ENCODE data around the gene GRM3.

DNA sequence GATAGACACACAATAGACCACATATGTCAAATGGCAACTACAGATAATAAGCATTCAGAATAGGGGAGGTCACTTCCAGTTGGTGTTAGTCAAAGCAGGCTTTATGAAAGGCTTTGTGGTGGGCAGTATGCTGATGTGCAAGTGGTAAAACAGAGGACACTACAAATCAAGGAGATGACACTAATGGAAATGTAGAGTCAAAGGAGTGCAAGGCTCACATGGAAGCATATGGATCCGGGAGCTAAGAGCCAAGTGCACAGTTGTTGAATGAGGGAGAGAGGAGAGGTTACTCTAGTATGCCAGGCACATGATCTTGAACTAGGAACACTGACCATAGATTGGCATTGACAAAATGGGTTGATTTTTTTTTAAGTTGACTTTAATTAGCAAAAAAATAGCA lies 62.7 kb downstream of the GRM3 start:
- TF ChIP-seq, protein P1, sequence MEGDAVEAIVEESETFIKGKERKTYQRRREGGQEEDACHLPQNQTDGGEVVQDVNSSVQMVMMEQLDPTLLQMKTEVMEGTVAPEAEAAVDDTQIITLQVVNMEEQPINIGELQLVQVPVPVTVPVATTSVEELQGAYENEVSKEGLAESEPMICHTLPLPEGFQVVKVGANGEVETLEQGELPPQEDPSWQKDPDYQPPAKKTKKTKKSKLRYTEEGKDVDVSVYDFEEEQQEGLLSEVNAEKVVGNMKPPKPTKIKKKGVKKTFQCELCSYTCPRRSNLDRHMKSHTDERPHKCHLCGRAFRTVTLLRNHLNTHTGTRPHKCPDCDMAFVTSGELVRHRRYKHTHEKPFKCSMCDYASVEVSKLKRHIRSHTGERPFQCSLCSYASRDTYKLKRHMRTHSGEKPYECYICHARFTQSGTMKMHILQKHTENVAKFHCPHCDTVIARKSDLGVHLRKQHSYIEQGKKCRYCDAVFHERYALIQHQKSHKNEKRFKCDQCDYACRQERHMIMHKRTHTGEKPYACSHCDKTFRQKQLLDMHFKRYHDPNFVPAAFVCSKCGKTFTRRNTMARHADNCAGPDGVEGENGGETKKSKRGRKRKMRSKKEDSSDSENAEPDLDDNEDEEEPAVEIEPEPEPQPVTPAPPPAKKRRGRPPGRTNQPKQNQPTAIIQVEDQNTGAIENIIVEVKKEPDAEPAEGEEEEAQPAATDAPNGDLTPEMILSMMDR (IDR thresholded peaks at IDR 0.05; ENCODE audit: control extremely low read depth in 1 of 3, insufficient read depth in 1 of 3, low read depth in 1 of 3, low read length in 3 of 3), result no peak
- TF ChIP-seq KDM1A (IDR thresholded peaks at IDR 0.05; ENCODE audit: borderline replicate concordance, low read length) (no peak), RFX5 (IDR thresholded peaks at IDR 0.05; ENCODE audit: borderline replicate concordance, low read depth, low read length) (no peak), EZH2 (IDR thresholded peaks at IDR 0.05; ENCODE audit: low read depth, low read length, severe bottlenecking) (no peak), TCF12 (IDR thresholded peaks at IDR 0.05; ENCODE audit: low read depth, low read length) (no peak), JUN (IDR thresholded peaks at IDR 0.05; ENCODE audit: low read depth, low read length) (no peak), SIN3A (conservative IDR thresholded peaks at IDR 0.05 in 1 of 2, IDR thresholded peaks at IDR 0.05 in 1 of 2; ENCODE audit: low read depth in 1 of 2, low read length in 2 of 2) (no peak), GTF2F1 (IDR thresholded peaks at IDR 0.05; ENCODE audit: borderline replicate concordance, low read depth, low read length) (no peak)
- TF ChIP-seq, protein P2, sequence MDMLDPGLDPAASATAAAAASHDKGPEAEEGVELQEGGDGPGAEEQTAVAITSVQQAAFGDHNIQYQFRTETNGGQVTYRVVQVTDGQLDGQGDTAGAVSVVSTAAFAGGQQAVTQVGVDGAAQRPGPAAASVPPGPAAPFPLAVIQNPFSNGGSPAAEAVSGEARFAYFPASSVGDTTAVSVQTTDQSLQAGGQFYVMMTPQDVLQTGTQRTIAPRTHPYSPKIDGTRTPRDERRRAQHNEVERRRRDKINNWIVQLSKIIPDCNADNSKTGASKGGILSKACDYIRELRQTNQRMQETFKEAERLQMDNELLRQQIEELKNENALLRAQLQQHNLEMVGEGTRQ (IDR thresholded peaks at IDR 0.05; ENCODE audit: low read length), result no peak

Measured in H1 (cell line).